ENCODE results near the gene CEP126. TPM values are rescaled to one million over a fixed set of nuclear protein-coding genes. Genes with fewer than 3 reads are reported as not detected.

The CEP126 gene
- total RNA-seq, 2 donors from 2014 or later, result 1.5 to 2.5 TPM

DNA sequence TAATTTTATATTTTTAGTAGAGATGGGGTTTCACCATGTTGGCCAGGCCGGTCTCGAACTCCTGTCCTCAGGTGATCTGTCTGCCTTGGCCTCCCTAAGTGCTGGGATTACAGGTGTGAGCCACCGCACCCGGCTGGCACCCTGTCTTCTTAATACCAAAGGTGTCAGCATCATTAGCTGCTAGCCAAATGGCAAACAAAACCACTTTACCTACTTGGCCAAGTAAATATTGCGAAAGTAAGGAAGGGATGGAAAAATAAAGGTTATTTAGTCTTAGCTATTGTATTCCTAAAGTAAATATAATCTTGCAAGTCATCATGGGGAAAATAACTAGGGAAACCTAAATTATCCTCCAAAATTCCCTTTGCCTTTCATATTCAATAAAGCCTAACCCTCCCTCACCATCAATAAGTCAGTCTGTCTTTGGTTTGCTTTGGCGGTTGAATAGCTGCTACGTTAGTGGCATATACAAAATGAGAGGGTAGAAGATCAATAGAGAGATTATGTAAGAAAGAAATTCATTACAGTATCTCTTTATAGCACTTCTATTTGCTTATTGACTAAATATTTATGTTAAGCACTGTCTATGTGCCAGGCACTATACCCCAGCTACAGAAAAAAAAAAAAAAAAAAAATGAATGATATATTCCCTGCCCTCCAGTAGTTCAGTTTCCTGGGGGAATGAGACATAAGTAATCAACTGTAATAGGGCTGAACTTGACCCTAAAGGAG is 92.2 kb downstream of the CEP126 start:
- DNase-seq (ENCODE audit: low spot score), result no peak
- no peaks in the 10 kb centered on the region for H3K36me3 Mint-ChIP-seq
- no peak for ATAC-seq
- no peaks in the 10 kb centered on the region for H3K4me1 Mint-ChIP-seq (ENCODE audit: low read depth in 2 of 2)
- H3K4me3 Mint-ChIP-seq, result no peak overlapping the region
- H3K27ac Mint-ChIP-seq, result no peak overlapping the region
- H3K27me3 Mint-ChIP-seq, result peaks cover 6 to 9% of the 10 kb centered on the region in 2 donors
- no peaks in the 10 kb centered on the region for H3K9me3 Mint-ChIP-seq

DNA sequence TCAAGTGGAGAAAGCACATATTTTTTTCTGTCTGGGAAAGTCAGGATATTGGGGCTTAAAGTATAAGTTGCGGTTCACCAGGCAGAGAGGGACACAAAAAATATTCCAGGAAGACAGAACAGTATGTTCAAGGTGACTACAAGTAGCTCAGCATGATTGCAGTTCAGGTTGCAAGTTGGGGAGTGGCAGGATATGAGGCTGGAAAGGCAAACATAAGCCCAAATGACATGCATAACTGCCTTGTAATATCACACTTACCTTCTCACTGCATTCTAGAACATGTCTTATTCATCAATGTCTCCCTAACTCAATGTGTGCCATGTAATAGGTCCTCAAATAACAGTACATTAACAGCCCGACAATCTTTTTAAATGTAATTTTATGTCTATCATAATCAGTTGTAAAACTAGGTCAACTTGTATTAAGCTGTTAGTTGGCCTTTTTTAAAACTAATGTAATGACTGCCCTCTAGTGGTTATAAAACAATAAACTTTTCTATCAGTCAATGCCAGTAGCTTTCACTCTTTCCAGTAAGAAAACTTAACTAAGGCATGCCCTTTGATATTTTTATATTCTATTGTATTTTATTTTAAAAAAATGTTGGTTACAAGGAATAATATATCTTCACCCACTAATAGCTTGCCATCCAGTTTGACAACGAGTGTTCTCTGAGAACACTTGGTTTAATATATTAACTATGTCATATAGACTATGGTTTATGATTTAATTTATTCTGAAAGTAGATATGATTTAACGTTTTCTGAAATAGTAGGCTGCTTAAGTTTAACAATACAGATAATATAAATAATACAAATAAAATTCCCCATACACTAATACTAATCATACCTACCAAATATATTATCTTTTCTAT is 93.0 kb downstream of the CEP126 start:
- no peak overlapping the region for H3K4me3 Mint-ChIP-seq
- DNase-seq (ENCODE audit: low spot score) (no peak), ATAC-seq (no peak)
- no peak overlapping the region for H3K27ac Mint-ChIP-seq
- H3K4me1 Mint-ChIP-seq (ENCODE audit: low read depth in 2 of 2), result no peaks in the 10 kb centered on the region
- H3K36me3 Mint-ChIP-seq, result no peaks in the 10 kb centered on the region
- H3K27me3 Mint-ChIP-seq, result peaks cover 12 to 16% of the 10 kb centered on the region in 2 donors
- no peaks in the 10 kb centered on the region for H3K9me3 Mint-ChIP-seq

DNA sequence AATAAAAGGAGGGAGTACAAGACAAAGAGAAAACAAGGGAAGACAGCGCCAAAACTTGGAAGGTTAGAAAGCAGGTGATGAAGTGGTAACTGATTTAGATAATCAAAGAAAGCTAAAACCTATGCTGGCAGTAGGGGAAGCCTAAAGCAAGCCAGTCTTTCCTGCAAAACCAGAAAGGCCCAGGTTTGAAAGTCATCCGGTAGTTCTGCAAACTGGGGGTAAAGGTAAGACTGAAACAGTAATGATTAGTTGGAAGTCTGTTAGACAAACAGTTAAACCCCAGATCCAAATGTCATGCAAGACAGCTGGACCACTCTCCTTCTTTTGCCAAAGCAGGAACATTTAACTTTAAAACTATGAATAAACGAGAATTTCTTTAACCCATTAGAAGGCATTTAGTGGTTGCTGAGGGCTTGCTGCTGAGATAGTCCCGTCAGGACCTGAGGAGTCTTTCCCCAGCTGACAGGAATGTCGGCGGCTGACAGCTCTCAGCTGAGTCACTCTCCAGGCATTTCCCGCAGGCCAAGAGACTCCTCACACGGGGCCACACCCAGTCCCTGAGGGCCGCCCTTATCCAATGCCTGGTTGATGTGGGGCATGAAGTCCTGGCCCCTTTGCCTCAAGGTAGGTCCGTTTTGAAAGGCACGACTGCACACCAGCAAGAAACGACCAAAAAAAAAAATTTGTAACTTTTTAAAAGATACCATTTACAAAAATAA is 96.1 kb downstream of the CEP126 start:
- Mint-ChIP-seq H3K27me3 (peaks cover 22 to 27% of the 10 kb centered on the region in 2 donors), H3K4me3 (no peak overlapping the region), H3K27ac (no peak overlapping the region), H3K9me3 (no peaks in the 10 kb centered on the region), H3K4me1 (ENCODE audit: low read depth in 2 of 2) (no peaks in the 10 kb centered on the region), H3K36me3 (no peaks in the 10 kb centered on the region)
- ATAC-seq (no peak), DNase-seq (ENCODE audit: low spot score) (no peak)

DNA sequence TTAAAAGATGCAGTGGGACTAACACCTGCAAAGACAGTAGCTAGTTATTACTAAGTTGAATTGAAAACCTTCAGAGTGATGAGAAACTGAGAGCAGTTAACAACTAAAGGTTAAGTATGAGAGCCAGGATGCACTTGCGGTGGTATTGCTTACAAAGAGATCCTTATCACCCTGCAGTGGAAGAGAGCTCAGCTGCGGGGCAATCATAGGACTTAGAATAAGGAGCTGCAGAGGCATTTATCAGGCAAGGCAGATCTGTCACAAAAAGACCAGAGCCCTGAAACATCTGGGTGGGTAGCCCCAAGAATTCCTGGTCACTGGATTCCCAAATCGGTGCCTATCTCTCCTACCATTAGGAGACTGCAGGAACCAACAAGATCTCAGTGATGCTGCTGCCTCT is 98.1 kb downstream of the CEP126 start:
- Mint-ChIP-seq H3K4me3 (no peak overlapping the region), H3K9me3 (no peaks in the 10 kb centered on the region), H3K27me3 (peaks cover 25 to 27% of the 10 kb centered on the region in 2 donors), H3K27ac (no peak overlapping the region), H3K4me1 (ENCODE audit: low read depth in 2 of 2) (no peaks in the 10 kb centered on the region), H3K36me3 (no peaks in the 10 kb centered on the region)
- DNase-seq (ENCODE audit: low spot score) (no peak), ATAC-seq (no peak)

DNA sequence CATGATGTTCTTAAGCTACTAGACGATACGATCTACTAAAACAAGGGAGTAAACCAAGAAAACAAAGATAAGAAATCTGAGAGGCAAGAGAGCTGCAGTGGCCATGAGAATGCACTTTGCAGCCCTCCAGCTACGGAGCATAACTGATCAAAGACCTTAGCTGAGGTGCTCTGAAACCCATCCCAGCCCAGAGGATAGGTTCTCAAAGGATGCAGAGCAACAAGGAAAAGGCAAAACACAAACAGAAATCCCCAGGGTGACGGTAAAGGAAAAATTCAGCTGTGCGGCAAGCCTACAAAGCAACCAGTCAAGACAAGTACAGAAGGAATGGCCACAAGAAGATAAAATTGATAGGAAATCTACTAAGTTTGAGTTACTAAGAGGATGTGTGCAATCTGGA is 99.9 kb downstream of the CEP126 start:
- Mint-ChIP-seq H3K27ac (no peak overlapping the region), H3K27me3 (peaks cover 24% of the 10 kb centered on the region in 2 donors), H3K36me3 (no peaks in the 10 kb centered on the region), H3K4me1 (ENCODE audit: low read depth in 2 of 2) (no peaks in the 10 kb centered on the region), H3K4me3 (no peak overlapping the region), H3K9me3 (no peaks in the 10 kb centered on the region)
- DNase-seq (ENCODE audit: low spot score) (no peak), ATAC-seq (no peak)

DNA sequence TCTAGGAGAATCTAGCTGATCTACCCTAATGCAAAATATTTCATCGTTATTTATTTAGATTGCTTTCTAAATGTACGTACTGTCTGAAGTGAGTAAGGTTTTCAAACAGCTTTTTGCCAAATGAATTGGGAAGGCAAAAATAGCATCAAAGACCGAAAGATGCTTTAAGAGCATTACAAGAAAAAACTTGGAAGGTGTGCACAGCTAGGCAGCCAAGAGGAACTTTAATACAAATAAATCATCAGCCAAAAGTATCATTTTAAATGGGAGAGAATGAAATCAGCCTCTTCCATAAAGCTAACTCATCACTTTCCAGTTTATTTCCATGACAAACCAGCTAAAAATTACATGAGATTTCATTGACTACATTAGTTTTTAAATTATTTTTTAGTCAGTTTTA is 102.2 kb downstream of the CEP126 start:
- Mint-ChIP-seq H3K4me1 (ENCODE audit: low read depth in 2 of 2) (no peaks in the 10 kb centered on the region), H3K4me3 (no peak overlapping the region), H3K9me3 (no peaks in the 10 kb centered on the region), H3K27me3 (peaks cover 22 to 25% of the 10 kb centered on the region in 2 donors), H3K27ac (no peak overlapping the region), H3K36me3 (no peaks in the 10 kb centered on the region)
- DNase-seq (ENCODE audit: low spot score), result no peak
- ATAC-seq, result no peak

DNA sequence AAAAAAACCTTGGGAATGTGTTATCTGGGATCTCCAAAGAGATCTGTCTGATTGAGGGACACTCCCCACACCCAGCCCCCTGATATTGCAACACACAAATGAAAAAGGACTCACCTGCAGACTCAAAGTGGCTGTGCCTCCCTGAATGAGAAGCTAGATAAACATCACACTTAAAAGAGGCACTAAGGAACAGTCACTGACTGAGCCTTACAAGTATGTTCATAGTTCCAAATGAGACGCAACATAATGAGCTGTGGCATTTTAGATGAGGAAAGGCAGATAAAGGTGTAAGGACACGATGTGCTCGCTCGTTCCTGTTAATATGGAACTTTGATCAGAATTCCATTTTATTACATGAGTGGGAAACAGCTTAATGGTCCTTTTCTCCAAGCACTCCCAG is 111.4 kb downstream of the CEP126 start:
- H3K9me3 Mint-ChIP-seq, result no peaks in the 10 kb centered on the region
- DNase-seq (ENCODE audit: low spot score), result no peak
- H3K4me3 Mint-ChIP-seq, result no peak overlapping the region
- peaks cover 13 to 30% of the 10 kb centered on the region in 2 donors for H3K27me3 Mint-ChIP-seq
- H3K4me1 Mint-ChIP-seq (ENCODE audit: low read depth in 2 of 2), result no peaks in the 10 kb centered on the region
- no peaks in the 10 kb centered on the region for H3K36me3 Mint-ChIP-seq
- H3K27ac Mint-ChIP-seq, result no peak overlapping the region
- no peak for ATAC-seq

DNA sequence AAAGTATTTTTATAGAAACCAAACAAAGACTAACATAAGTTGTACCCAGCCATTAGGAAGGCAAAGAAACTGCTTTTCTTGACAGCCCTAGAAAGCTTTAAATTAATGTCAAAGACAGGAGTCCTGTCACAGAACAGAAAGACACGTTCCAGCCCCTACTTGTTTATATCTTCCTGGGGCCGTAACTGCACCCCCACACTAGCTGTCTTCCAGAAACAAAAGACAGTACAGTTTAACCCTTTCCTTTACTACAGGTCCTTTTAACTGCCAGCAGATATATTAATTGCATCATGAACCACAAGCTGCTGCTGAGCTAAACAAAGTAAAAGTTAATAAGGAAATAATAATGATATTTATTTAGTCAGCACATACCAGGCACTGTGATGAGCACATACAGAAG is 112.1 kb downstream of the CEP126 start:
- ATAC-seq, result no peak
- no peak for DNase-seq (ENCODE audit: low spot score)
- peaks cover 13 to 30% of the 10 kb centered on the region in 2 donors for H3K27me3 Mint-ChIP-seq
- H3K27ac Mint-ChIP-seq, result no peak overlapping the region
- H3K4me3 Mint-ChIP-seq, result no peak overlapping the region
- H3K36me3 Mint-ChIP-seq, result no peaks in the 10 kb centered on the region
- no peaks in the 10 kb centered on the region for H3K9me3 Mint-ChIP-seq
- no peaks in the 10 kb centered on the region for H3K4me1 Mint-ChIP-seq (ENCODE audit: low read depth in 2 of 2)

DNA sequence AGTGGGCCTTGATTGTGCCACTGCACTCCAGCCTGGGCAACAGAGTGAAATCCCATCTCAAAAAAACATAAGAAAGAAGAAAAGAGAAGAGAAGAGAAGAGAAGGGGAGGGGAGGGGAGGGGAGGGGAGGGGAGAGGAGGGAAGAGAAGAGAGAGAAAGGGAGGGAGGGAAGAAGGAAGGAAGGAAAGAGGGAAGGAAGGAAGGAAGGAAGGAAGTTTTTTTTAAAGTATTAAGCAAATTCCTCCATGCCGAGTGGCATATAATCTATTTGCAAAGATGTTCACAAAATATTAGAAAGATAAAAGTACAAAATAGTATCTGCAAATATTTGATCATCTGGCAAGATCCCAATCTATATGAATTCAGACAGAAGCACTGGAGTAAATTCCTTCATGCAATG is 121.9 kb downstream of the CEP126 start:
- H3K9me3 Mint-ChIP-seq, result peaks cover 3% of the 10 kb centered on the region
- H3K27me3 Mint-ChIP-seq, result peaks cover 2 to 16% of the 10 kb centered on the region in 2 donors
- ATAC-seq (no peak), DNase-seq (ENCODE audit: low spot score) (no peak)
- no peak overlapping the region for H3K27ac Mint-ChIP-seq
- no peaks in the 10 kb centered on the region for H3K36me3 Mint-ChIP-seq
- H3K4me3 Mint-ChIP-seq, result no peak overlapping the region
- H3K4me1 Mint-ChIP-seq (ENCODE audit: low read depth in 2 of 2), result no peaks in the 10 kb centered on the region

DNA sequence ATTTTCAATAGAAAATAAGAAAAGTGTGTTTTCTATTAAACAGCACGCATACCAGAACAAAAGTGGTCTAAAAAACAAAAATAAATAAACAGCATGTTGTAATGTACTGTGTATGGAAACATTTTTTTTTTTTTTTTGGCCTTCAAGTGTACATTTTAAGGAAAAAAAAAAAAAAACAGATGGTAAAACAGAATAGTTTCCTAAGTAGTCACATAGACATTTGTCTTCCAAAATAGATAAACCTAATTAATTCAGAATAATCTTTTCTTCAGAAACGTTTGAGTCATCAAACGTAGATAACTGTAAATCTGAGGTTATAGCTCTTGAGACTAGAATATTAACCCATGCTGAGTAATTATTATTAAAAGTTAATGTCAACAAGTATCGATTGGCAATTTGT is 132.0 kb downstream of the CEP126 start:
- Mint-ChIP-seq H3K36me3 (no peaks in the 10 kb centered on the region), H3K27me3 (peaks cover 28 to 31% of the 10 kb centered on the region in 2 donors), H3K27ac (no peak overlapping the region), H3K4me1 (ENCODE audit: low read depth in 2 of 2) (peaks cover 0 to 7% of the 10 kb centered on the region in 2 donors), H3K9me3 (no peaks in the 10 kb centered on the region), H3K4me3 (peak overlapping the region; percentile 56)
- no peak for ATAC-seq
- no peak for DNase-seq (ENCODE audit: low spot score)

DNA sequence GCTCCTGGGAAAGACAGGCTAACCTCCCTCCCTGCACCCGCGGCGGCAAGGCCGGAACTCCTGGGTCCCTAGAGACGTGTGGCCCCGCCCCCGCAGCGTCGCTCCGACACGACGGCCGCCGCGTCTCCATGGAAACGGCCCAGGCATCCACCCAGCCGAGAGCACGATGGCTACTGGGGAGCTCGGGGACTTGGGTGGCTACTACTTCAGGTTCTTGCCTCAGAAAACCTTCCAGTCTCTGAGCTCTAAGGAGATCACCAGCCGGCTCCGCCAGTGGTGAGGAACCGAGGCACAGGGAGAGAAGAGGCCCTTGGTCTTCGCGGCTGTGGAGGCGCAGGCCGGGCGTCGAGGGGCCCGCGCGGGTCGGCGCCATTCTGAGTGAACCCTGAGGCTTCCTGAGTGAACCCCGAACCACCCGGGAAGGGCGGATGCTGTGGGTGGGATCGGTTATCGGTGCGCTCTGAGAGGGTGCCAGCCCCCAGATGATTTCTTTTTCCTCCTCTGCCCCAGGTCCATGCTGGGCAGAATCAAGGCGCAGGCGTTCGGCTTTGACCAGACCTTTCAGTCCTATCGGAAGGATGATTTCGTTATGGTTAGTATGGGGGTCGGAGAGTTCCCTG is 132.6 kb downstream of the CEP126 start, which contains the start of gene CFAP300:
CFAP300 (plus strand) TSS at position 133 of the 620 bp plus-strand sequence; CDS start at position 167, 34 bp downstream.
- Mint-ChIP-seq H3K27me3 (peaks cover 28 to 31% of the 10 kb centered on the region in 2 donors), H3K9me3 (no peaks in the 10 kb centered on the region), H3K4me1 (ENCODE audit: low read depth in 2 of 2) (peaks cover 0 to 7% of the 10 kb centered on the region in 2 donors), H3K36me3 (no peaks in the 10 kb centered on the region), H3K27ac (no peak within 1 kb of the TSS), H3K4me3 (peak within 1 kb of the TSS; percentile 56)
- no peak for DNase-seq (ENCODE audit: low spot score)
- ATAC-seq, result peak; percentile 67 to 68
